ENCODE measurements around the gene STARD9. TPM values are rescaled to one million over a fixed set of nuclear protein-coding genes. Genes with fewer than 3 reads are reported as not detected.

STARD9 gene
- total RNA-seq, 1 experiment from 2014 or later = 4.4 TPM

DNA sequence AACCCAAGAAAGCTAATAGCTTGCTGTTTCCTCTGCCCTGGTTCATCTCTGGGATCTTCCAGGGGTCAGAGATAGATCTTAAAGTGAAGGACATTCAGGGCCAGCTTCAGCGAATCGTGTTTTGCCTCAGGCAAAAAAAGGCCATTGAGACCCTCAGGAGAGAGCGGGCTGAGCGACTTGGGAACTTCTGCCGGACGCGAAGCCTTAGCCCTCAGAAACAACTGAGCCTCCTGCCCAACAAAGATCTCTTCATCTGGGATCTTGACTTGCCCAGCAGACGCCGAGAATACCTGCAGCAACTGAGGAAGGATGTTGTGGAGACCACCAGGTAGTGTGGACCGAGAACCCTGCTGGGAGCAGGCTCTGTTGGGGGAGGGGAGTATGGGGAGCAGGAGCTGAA lies 119.0 kb downstream of the STARD9 start:
- no peak for DNase-seq (ENCODE audit: low read depth)

DNA sequence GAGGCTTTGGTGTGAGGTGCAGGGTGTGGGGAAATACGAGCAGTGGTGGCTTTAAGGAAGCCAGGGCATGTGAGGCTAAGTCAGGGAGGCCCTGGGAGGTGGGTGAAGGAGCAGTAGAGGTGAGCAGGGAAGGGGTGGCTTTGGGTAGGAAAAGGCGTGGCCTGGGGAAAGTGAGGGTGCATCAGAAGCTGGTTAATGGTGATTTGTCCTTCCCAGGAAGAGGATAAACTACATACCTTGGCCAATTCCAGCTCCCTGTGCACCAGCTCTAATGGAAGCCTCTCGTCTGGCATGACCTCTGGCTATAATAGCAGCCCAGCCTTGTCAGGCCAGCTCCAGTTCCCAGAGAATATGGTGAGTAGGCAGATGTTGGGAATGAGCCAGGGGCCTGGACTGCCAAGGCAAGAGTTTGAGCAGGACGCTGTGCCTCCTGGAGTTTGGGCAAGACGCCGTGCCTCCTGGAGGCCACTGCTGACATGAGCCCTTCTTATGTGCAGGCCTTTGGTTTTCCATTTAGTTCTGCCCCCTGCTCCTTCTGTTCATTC lies 120.2 kb downstream of the STARD9 start:
- DNase-seq (ENCODE audit: low read depth) = no peak

DNA sequence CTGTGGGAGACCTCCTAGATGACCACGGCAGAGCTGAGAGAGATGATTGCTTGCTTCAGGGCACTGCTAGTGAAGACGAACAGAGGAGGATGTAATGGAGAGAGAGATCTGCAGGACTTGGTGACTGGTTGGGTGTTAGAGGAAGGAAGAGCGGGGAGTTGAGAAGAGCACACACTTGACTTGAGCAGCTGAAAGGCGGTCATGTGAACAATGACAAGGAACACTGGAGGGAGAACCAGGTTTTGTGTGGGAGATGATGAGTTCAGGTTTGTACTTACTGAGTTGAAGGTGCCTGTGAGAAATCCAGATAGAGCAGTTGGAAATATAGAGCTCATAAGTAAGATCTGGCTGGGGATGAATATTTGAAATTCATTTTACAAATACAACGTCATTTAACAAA lies 121.2 kb downstream of the STARD9 start:
- no peak for DNase-seq (ENCODE audit: low read depth)

DNA sequence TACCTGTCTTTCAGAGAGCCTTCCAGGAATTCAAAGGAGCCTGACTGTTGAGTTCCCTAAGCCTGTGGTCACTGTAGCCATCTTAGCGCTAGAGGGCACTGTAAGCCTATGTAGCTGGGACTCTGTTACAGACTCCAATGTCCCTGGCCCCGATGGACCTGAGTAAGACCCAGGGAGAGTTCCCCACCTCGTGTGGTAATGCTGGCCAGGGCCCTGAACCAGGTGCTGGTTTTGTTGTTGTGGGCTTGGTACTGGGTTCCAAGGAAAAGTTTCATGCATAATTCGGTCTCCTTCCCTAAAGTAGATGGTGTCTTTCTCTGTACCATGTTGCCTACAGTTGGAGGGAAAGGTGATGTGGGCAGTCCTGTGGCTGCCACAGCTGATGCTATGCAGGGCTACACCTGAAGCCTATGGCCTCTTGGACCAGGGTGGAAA lies 129.1 kb downstream of the STARD9 start:
- peak; percentile 63 for DNase-seq (ENCODE audit: low read depth)

DNA sequence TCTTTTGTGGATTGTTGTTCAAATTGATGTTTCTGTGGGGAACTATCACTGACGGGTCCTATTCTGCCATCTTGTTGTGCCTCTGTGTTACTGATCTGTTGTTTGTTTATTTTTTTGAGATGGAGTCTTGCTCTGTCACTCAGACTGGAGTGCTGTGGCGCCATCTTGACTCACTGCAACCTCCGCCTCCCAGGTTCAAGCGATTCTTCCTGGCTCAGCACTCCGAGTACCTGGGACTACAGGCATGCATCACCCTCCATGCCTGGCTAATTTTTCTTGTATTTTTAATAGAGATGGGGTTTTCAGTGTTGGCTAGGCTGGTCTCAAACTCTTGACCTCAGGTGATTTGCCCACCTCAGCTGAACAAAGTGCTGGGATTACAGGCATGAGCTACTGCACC lies 129.9 kb downstream of the STARD9 start:
- DNase-seq (ENCODE audit: low read depth) = no peak

DNA sequence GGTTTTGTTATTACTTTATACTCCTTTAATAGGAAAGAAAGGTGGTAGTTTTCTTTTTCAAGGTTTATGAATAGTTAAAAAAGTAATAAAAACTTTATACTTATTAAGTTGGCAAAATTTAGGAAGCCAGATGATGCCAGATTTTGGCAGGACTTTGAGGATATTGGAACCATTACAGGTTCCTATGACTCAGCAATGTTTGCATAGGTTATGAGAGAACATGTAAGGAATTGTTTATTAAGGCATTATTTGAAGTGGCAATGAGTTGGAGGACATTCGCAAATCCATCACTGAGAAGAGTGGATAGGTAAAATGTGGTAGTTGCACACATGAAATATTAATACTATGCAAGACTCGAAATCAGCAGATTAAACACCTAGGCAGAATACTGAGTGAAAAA lies 131.7 kb downstream of the STARD9 start:
- no peak for DNase-seq (ENCODE audit: low read depth)

DNA sequence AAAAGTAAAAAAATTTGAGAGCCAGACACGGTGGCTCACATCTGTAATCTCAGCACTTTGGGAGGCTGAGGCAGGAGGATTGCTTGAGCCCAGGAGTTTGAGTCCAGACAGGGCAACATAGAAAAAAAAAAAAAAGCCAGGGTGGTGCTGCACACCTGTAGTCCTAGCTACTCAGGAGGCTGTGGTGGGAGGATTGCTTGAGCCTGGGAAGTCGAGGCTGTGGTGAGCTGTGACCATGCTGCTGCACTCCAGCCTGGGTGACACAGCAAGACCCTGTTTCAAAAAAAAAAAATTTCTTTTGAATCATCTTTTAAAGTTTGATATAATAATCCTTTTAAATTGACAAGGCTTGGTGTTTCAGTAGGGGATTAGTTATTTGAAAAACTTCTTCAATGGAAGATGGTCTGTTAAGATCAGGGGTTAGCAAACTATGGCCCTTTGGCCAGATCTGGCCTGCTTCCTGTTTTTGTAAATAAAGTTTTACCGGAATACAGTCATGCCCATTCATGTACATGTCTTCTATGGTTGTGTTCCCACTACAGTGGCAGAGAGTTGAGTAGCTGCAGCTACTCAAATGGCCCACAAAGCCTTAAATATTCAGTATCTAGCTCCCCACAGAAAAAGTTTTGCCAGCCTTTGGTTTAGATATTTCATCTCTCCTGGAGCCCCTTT lies 132.6 kb downstream of the STARD9 start:
- DNase-seq (ENCODE audit: low read depth) = no peak

DNA sequence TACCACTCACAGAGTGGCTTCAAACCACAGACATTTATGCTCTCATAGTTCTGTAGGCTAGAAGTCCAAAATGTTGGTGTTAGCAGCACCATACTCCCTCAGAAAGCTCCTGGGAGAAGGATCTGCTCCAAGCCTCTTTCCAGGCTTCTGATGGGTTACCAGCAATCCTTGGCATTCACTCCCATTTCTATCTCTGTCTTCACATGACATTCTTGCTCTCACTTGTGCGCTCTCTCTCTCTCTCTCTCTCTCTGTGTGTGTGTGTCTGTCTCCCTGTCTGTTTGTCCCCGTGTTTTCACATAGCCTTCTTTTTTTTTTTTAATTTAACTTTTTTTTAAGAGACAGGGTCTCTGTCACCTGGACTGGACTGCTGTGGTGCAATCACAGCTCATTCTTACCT lies 135.3 kb downstream of the STARD9 start:
- DNase-seq (ENCODE audit: low read depth) = no peak

DNA sequence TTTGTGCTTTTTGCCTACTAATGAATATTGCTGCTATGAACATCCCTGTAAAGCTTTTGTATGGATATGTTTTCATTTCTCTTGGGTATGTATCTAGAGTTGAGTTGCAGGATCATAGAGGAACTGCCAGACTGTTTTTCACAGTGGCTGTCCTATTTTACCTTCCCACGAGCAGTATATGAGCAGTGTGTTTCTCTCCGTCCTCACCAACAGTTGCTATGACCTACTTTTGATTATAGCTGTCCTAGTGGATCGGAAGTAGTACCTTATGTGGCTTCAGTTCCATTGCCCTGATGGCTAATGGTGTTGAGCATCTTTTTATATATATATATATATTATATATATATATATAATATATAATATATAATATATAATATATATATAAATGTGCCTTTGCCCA lies 136.3 kb downstream of the STARD9 start:
- DNase-seq (ENCODE audit: low read depth) = no peak

DNA sequence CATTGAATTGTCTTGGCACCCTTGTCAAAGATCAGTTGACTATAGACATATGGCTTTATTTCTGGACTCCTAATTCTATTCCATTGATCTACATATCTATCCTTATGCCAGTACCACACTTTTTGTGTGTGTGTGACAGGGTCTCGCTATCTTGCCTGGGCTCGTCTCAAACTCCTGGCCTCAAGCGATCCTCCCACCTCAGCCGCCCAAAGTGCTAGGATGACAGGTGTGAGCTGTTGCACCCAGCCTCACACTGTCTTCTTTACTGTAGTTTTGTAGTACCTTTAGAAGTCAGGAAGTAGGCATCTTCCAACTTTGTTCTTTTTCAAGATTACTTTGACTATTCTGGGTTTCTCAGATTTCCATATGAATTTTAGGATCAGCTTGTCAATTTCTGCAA lies 137.2 kb downstream of the STARD9 start:
- no peak for DNase-seq (ENCODE audit: low read depth)

DNA sequence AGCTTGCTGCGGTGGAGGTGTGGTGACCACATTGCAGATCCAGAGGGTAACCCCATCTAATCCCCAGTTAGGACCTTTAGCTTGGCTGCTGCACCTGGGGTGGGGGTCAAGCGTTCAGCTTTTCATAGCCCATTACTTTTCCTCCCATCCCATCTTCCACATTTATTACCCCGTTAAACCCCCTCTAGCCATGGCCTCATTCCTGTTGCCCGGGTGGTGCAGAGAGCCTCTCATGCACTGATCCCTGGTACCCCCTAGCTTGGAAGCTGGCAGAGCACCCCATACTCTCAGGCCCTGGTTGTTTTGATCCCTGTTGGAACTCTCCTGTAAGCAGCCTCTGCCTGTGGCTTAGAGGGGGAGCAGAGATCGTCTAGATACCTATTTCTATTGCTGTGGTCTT lies 140.7 kb downstream of the STARD9 start:
- no peak for DNase-seq (ENCODE audit: low read depth)

DNA sequence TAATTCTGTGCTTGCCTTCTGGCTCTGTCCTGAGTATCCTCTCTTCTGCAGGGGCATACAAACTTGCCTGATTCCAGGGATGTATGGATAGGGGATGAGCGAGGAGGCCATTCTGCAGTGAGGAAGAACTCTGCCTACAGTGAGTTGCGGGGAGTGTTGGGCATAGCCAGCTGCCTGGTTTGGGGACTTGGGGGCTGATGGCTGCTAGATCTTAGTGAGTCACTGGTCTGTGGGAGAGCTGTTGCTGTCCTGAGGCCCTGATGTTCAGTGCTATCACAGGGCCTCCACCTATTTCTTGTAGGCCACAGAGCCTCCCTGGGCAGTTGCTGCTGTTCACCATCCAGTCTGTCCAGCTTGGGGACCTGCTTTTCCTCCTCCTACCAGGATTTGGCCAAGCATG lies 141.2 kb downstream of the STARD9 start:
- peak; percentile 13 for DNase-seq (ENCODE audit: low read depth)

DNA sequence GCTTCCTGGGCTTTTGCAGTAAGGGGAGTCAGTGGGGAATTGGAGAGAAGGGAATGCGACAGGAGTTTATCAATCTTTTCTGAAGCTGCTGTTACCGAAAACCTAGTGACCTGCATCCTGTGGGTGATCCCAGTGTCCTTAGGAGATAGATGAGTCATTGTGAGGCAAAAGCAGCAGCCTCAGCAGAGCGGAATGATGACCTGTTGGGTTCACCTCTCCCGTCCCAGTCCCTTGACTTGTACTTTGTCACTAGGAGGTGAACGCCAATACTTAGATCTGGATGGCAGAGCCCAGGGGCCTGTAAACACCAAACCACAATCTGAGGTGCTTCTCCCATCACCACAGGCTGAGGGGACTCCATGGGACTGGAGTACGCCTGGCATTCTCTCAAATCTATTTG lies 143.6 kb downstream of the STARD9 start:
- DNase-seq (ENCODE audit: low read depth) = no peak

DNA sequence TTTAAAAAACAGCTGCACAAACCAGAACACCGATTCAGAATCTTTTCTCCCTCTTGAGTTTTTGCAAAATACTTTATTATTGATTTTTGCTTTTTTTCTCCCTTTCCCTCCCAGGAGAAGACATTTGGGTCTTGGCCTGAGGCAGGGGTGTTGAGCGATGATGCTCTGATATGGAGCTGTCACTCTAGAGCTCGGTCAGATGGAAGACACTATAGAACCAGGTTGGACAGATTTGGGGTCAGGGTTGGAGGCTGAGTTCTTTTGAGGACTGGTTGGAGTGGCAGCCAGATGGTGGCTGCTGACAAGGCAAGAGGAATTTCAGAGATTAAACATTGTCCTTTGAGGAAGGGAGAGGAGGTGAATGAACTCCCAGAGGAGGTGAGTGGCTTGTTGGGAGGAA lies 144.7 kb downstream of the STARD9 start:
- no peak for DNase-seq (ENCODE audit: low read depth)

DNA sequence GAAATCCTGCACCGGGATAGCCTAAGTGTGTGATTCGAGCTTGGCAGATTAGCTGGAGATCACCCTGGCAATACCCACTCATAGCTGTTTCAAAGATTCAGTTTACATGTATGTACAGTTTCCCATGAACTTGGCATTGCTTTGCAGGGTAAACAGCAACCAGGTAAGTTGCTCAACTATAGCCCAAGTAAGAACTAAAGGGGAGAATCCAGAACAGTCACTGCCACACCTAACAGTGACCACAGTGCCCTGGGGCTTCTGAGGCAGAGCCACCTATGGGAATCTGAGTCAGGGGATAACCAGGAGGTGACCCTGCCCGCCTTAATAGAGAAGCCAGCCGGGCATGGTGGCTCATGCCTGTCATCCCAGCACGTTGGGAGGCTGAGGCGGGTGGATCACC lies 145.6 kb downstream of the STARD9 start:
- no peak for DNase-seq (ENCODE audit: low read depth)

DNA sequence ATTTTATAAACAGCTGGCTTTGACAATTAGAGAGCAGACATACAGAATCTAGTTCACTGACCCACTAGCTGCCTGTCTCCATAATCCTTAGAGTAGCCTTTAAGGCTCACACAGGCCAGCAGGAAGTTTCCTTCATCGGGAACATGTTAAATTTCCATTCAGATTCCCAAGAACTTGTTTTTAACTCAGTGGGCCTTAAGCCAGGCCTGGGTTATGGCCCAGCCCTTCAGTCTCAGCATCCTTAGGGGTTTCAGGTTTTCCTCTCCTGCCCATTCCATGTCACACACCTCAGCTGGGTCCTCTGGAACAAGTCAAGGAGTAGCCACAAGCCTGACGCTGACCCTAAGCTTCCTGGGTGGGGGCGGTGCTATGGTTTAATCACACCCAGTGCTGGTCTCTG lies 146.5 kb downstream of the STARD9 start:
- DNase-seq (ENCODE audit: low read depth) = no peak

DNA sequence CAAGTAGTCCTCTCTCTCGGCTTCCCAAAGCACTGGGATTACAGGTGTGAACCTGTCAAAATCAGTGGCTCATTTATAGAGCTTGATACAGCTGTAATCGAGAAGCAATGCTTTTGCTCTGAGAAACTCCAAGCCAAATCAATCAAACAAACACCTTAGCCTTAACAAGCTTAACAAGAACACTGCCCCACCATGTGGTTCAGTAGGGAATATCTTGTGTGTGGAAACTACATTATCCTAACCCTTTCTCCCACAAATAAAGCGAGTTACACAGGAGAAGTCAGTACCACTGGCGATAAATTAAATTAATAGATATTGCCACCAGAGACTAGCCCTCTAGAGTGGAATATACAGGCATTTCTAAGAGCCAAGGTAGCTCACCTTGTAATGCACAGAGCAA lies 147.7 kb downstream of the STARD9 start:
- DNase-seq (ENCODE audit: low read depth) = no peak

DNA sequence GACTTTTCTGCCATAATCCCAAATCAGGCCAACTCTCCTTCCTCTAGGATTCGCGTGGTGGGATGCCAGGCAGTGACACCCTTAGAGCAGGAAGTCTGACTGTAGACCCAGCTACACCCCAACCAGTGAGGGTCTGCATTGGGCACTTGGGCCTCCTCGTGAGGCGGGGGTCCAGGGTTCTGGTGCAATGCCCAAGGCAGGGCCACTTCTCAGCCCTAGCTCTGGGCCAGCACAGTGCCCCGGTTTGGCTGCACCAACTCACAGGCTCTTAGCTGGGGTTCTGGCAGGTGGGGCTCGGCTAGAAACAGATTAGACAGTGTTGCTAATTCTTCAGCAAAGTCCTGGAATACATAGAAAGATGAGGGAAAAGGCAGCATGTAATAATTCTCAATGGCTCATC lies 148.9 kb downstream of the STARD9 start:
- no peak for DNase-seq (ENCODE audit: low read depth)

DNA sequence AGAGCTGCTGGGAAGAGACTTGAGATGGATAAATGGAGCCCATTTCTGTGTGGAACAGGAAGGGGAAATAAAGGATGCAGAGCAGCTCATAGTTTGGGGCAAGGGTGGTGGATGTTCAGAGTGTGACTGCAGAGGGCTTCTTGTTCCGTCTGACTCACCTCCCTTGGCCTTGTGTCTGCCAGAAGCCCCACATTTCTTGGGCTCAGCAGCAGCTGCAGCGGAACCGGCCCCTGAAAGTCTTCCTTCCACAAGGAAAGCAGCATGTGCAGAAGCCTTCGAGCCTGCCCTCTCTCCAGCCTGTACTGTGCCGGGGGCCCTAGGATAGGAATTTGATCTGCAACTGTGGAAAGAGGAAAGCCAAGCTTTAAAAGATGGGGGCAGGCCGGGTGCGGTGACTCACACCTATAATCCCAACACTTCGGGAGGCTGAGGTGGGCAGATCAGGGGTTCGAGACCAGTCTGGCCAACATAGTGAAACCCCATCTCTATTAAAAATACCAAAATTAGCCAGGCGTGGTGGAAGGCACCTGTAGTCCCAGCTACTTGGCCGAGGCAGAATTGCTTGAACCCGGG lies 150.0 kb downstream of the STARD9 start:
- DNase-seq (ENCODE audit: low read depth) = no peak

DNA sequence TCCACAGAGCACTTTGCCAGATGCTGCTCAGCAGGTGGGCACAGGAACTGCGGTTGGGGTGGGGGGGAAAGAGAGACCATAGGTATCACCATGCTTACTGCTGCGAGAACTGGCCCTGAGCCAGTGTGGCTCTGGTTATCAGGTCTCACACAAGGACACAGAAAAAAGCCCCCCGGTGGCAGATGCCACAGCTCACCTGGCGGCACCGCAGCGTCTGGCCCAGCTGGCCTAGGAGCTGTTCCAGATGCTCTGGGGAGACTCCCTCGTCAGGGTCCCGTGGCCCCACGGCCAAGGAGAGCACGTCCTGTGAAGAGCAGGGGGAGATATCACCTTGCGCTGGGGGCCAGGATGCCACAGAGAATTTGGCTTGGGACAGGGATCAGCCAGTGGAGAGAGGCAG lies 150.7 kb downstream of the STARD9 start:
- DNase-seq (ENCODE audit: low read depth) = no peak

DNA sequence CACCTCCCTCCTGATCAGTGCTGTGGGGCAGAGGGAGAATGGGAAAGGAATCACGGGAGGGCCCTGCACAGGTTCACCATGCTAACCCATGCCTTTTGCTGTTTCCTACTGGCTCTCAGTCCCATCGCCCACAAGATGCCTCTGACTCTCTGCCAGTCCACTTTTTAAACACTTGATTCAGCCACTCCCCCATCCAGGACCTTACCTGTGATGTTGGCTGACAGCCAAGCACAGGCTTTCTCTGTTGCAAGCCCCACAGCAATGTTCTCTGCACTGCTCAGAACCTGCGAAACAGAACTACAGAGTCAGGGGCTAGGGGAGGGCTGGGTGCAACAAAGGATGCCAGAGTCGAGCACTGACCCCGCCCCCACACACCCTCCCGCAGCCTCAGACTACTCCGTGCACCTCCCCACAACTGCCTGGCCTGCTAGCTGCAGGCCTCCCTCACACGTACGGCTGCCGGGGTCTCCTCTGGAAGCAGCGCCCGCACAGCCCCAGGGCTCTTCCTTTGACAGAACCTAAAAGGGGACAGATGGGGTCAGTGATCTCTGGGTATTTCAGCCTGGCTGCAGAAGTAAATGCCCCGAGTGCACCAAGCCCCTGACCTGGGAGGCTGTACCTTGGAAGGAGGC lies 152.5 kb downstream of the STARD9 start:
- DNase-seq (ENCODE audit: low read depth) = no peak

DNA sequence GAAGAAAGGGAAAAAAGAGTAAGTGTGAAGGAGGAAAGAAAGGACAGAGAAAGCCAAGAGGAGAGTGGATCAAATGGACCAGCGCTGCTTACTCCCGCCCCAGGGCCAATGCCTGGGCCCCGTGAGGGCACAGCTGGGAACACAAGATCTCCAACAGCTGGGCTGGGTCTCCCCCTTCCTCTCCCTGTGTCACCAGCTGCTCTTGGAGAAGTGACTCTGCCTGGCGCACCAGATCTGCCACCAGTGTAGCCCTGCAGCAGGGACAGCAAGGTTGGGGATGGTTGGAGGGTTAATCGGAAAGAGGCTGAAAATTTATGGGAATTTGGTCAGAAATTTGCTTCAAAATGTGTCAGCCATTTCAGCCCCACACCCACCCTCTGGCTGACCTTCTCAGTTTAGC lies 153.2 kb downstream of the STARD9 start:
- no peak for DNase-seq (ENCODE audit: low read depth)

DNA sequence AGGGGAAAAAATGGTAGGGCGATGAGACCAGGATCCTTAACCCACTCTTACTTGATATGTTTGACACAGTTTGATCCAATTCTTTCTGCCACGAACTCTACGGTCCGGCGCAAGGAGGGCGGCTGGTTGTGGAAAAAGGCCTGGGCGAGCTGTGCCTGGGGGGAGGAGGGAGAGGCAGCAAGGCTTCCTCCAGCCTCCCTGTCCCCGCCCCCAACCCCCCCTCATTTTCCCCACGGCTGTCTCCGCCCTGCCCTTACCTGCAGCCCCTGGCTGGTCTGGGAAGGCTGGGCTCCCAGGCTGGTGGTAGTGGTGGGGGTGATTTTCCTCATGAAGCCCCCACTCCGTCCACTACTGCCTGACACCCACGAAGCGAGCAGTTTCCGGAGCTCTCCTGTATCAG lies 153.6 kb downstream of the STARD9 start:
- DNase-seq (ENCODE audit: low read depth) = no peak

Measured in RPMI7951 (cell line).